ENCODE results near the gene PACSIN2. TPM values are rescaled to one million over a fixed set of nuclear protein-coding genes. Genes with fewer than 3 reads are reported as not detected.

Gene PACSIN2
- total and polyA plus RNA-seq, 8 donors = 45.1 to 109 (median 95.4) TPM

DNA sequence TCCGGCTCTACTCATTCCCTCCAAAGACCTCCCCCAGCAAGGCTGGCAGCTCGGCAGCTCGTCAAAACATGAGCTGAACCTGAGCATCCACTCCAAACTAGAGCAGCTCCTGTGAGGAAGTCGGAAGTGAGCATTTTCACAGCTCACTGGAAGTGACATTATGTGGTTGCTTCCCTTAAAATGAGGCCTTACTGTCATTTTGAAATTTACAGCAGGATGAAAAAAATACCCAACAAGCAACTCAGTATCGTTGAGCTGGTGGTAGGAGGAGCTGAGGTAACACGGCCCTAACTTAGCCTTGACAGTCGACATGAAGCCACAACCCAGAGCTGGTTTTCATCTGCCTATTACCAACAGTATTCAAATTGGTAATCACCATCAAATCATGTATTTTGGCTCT lies 119.9 kb downstream of the PACSIN2 start:
- H3K36me3 ChIP-seq = peaks cover 0 to 6% (median 0%) of the 10 kb centered on the region in 3 donors
- peak overlapping the region; percentile 39 to 93 (median 67) for H3K27ac ChIP-seq
- H3K9me3 ChIP-seq = no peaks in the 10 kb centered on the region
- TF ChIP-seq, protein P1, sequence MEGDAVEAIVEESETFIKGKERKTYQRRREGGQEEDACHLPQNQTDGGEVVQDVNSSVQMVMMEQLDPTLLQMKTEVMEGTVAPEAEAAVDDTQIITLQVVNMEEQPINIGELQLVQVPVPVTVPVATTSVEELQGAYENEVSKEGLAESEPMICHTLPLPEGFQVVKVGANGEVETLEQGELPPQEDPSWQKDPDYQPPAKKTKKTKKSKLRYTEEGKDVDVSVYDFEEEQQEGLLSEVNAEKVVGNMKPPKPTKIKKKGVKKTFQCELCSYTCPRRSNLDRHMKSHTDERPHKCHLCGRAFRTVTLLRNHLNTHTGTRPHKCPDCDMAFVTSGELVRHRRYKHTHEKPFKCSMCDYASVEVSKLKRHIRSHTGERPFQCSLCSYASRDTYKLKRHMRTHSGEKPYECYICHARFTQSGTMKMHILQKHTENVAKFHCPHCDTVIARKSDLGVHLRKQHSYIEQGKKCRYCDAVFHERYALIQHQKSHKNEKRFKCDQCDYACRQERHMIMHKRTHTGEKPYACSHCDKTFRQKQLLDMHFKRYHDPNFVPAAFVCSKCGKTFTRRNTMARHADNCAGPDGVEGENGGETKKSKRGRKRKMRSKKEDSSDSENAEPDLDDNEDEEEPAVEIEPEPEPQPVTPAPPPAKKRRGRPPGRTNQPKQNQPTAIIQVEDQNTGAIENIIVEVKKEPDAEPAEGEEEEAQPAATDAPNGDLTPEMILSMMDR (IDR thresholded peaks at IDR 0.05) = no peak
- no peak for DNase-seq
- WGBS, 2 donors = 36 to 46% methylated on average over 7 of the region's 7 CpGs
- H3K27me3 ChIP-seq = no peaks in the 10 kb centered on the region
- FAIRE-seq = no peak
- no peak for ATAC-seq
- peaks cover 42 to 68% (median 50%) of the 10 kb centered on the region in 3 donors for H3K4me1 ChIP-seq
- intact Hi-C loops (cut with DNase I) = no loop called here
- no peak overlapping the region for H3K4me3 ChIP-seq

DNA sequence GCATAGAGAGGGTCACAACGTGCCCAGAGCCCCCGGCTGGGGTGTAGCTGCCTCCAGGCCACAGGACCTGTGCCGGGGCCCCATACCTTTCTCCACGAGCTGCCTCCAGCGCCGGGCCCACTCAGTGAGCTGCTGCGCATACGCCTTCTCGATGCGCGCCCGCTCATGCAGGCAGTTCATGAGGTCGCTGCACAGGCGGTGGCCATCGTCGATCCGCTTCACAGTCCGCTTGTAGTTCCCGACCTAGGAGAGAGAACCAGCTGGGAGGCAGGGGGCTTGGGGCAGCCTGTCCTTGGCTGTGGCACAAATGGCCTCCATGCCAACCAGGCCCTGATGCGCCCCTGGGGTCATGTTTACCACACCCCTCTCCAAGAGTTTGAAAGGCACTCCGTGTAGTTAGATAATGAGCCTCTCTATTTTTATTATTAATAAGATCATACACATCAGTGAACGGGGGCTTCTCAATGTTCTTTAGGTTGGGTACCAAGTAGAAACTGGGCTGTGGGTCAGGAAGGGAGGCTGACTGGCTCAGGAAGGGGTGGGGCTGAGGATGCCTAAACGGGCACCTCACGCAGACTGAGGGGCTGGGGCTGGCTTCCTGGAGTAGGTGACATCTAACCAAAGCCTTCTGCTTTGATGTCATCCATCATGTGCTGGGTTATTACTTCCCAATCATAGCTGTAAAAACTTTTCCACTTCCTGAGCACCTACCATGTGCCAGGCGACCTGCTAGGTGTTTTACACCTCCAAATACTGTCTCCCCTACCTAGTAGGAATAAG lies 121.4 kb downstream of the PACSIN2 start:
- FAIRE-seq (no peak), DNase-seq (peak in 4 of 6 donors; percentile 50 to 86 (median 68)), ATAC-seq (no peak)
- H3K27ac ChIP-seq = peak overlapping the region; percentile 84 to 93 (median 92)
- WGBS, 2 donors = 69 to 70% methylated on average over 25 of the region's 25 CpGs
- H3K9me3 ChIP-seq = no peaks in the 10 kb centered on the region
- H3K4me3 ChIP-seq = no peak overlapping the region
- intact Hi-C loops (cut with DNase I) = no loop called here
- TF ChIP-seq, protein P1 (IDR thresholded peaks at IDR 0.05) = no peak
- H3K27me3 ChIP-seq = no peaks in the 10 kb centered on the region
- H3K36me3 ChIP-seq = peaks cover 0 to 10% (median 0%) of the 10 kb centered on the region in 3 donors
- H3K4me1 ChIP-seq = peaks cover 46 to 78% (median 54%) of the 10 kb centered on the region in 3 donors

DNA sequence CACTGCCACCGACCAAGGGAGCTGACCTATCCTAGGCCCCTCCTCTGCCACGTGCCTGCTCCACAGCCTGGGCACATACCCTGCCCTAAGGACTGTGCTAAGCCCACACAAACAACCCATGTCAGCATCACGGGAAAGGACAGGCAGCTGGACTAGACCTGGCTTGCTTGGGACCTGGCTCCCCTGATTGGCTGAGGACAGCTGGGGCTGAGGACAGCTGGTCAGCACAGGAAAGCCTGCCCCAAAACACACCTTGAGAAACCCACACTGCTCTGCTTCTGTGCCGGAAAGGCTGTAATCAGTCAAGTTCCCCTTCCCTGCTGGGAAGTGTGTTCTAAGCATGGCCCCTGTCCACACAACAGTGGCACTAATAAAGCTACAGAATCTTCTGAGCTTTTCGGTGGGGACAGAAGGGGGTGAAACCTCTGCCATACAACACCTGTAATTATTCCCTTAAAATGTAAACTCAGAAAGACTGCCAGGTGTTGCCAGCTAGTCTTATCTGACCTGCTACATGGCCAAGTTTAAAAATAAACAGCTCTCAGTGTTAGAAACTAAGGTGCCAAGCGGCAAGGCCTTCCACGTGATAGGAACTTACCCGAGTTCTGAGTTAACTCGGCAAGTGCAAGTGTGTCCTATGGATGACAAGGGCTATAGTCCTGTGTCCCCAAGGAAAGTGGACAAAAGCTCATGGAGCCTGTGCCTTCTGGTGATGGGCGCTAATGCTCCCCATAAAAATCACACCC lies 122.2 kb downstream of the PACSIN2 start:
- FAIRE-seq (no peak), ATAC-seq (peak; percentile 67 to 81 (median 74))

DNA sequence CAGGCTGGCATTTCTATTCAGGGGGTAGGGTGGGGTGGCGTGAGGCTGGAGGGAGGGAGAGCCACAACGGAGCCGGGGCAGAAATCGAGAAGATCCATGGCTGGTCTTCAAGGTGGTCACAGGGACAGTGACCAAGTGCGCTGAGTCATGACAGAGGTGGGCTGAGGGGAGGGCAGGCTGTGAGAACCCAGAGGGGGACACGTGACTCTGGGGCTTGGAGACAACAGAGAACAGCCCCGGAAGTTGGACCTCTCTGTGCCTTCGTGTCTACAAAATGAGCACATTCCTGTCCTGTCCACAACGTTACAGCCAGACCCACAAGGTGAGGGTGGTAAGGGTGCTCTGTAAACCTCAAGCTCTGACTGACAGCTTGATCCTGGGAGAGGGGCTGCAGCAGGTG lies 122.8 kb downstream of the PACSIN2 start:
- TF ChIP-seq, protein P1 (IDR thresholded peaks at IDR 0.05) = no peak
- FAIRE-seq = no peak
- WGBS, 2 donors = 36 to 37% methylated on average over 9 of the region's 9 CpGs
- intact Hi-C loops (cut with DNase I) = no loop called here
- peak; percentile 12 to 23 (median 18) for ATAC-seq
- Histone ChIP-seq H3K9me3 (no peaks in the 10 kb centered on the region), H3K27ac (peak overlapping the region; percentile 84 to 93 (median 92)), H3K4me3 (peak overlapping the region in 1 of 4 donors; percentile 17), H3K4me1 (peaks cover 59 to 84% (median 65%) of the 10 kb centered on the region in 3 donors), H3K27me3 (no peaks in the 10 kb centered on the region), H3K36me3 (peaks cover 0 to 10% (median 0%) of the 10 kb centered on the region in 3 donors)
- peak in 1 of 6 donors; percentile 62 for DNase-seq

More for the DNA sequence above, 122.2 kb downstream of the PACSIN2 start:
- Histone ChIP-seq H3K9me3 (no peaks in the 10 kb centered on the region), H3K36me3 (peaks cover 0 to 10% (median 0%) of the 10 kb centered on the region in 3 donors), H3K27me3 (no peaks in the 10 kb centered on the region), H3K27ac (peak overlapping the region; percentile 84 to 93 (median 92)), H3K4me3 (no peak overlapping the region), H3K4me1 (peaks cover 54 to 80% (median 60%) of the 10 kb centered on the region in 3 donors)
- intact Hi-C loops (cut with DNase I) = no loop called here
- TF ChIP-seq, protein P1 (IDR thresholded peaks at IDR 0.05) = no peak
- DNase-seq = peak in 5 of 6 donors; percentile 79 to 91 (median 87)
- 15 to 18% methylated on average over 10 of the region's 10 CpGs for WGBS, 2 donors

All from pancreas (tissue), 10 donors.